GM12878 (cell line): Measurements from ENCODE around the gene SLC7A5. TPM values are rescaled to one million over a fixed set of nuclear protein-coding genes. Genes with fewer than 3 reads are reported as not detected.

ENCODE experiments used
- ATAC-seq: fragments of 200-7000 bp; cut with Tn5 transposase; 3 replicates; pipeline ENCODE4 v1.9.1; 2020; ENCODE audit warnings: mild to moderate bottlenecking, moderate library complexity
- BruUV-seq: library from RNA; stranded (reverse); fragments of 400-500 nt; replicated peaks from 2 replicates; lab custom pipeline; 2021; lab: Mats Ljungman, UMichigan
- CTCF ChIA-PET: fragments of 300-600 bp; sonication (Branson Sonifier 250); formaldehyde crosslinking; extraction: SDS; loops from one replicate; lab custom pipeline; 2021; ENCODE audit warnings: inconsistent platforms; lab: Yijun Ruan, JAX
- POLR2A ChIA-PET: fragments of 350-600 bp; formaldehyde crosslinking; extraction: SDS; loops from one replicate; lab custom pipeline; 2021; ENCODE audit warnings: inconsistent platforms; lab: Charles Lee
- RAD21 ChIA-PET: fragments of 300-600 bp; sonication (Branson Sonifier 250); formaldehyde crosslinking; loops from one replicate; lab custom pipeline; 2023; ENCODE audit warnings: antibody characterized with exemption; ENCODE audit not compliant: unreplicated experiment; lab: Charles Lee
- SMC1A ChIA-PET: fragments of 300-600 bp; sonication (Branson Sonifier 250); formaldehyde crosslinking; loops from one replicate; lab custom pipeline; 2023; ENCODE audit not compliant: unreplicated experiment, uncharacterized antibody; lab: Charles Lee
- DNase-seq: peaks from one replicate; pipeline ENCODE4 v3.0.0-alpha.2; 2011; ENCODE audit warnings: low read depth, low spot score
- FAIRE-seq: peaks from 3 replicates; lab custom pipeline; 2011; peaks lifted over from hg19 to GRCh38; lab: Jason Lieb, UNC
- H2AFZ ChIP-seq: 2 replicates; pipeline ENCODE4 v1.6.0; 2011; ENCODE audit warnings: low read depth, low read length, control low read depth; ENCODE audit not compliant: control insufficient read depth
- H3K27ac ChIP-seq: 2 replicates; pipeline ENCODE4 v1.5.1; 2011; ENCODE audit warnings: control low read depth; ENCODE audit not compliant: control insufficient read depth, insufficient read depth
- H3K27me3 ChIP-seq, 2 experiments: replicated peaks in 1 of 2; 2 replicates each; pipeline versions ENCODE4 v1.6.0 to v1.6.1; 2011; ENCODE audit warnings: low read length in 1 of 2; ENCODE audit not compliant: control insufficient read depth in 2 of 2, insufficient read depth in 2 of 2
- H3K36me3 ChIP-seq, 2 experiments: 2 replicates each; pipeline ENCODE4 v1.5.1; 2011; ENCODE audit warnings: low read length in 1 of 2; ENCODE audit not compliant: control insufficient read depth in 2 of 2, insufficient read depth in 2 of 2
- H3K4me1 ChIP-seq: 2 replicates; pipeline ENCODE4 v1.6.1; 2011; ENCODE audit warnings: mild to moderate bottlenecking, low read length, moderate library complexity, mixed read lengths; ENCODE audit not compliant: control insufficient read depth, insufficient read depth
- H3K4me2 ChIP-seq: 2 replicates; pipeline ENCODE4 v1.6.0; 2011; ENCODE audit warnings: control low read depth; ENCODE audit not compliant: control insufficient read depth, insufficient read depth
- H3K4me3 ChIP-seq: fragments of 200-600 bp; sonication (generic); 2 replicates; pipeline ENCODE4 v1.5.1; 2016
- H3K79me2 ChIP-seq: 2 replicates; pipeline ENCODE4 v1.6.0; 2011; ENCODE audit warnings: low read length; ENCODE audit not compliant: control insufficient read depth, insufficient read depth
- H3K9ac ChIP-seq: 2 replicates; pipeline ENCODE4 v1.8.0; 2011; ENCODE audit warnings: low read length, control low read depth, mixed read lengths; ENCODE audit not compliant: control insufficient read depth, insufficient read depth
- H3K9me3 ChIP-seq: replicated peaks from 3 replicates; pipeline ENCODE4 v1.5.1; 2011; ENCODE audit warnings: mild to moderate bottlenecking, low read length; ENCODE audit not compliant: control insufficient read depth, insufficient read depth
- H4K20me1 ChIP-seq: 2 replicates; pipeline ENCODE4 v1.6.0; 2011; ENCODE audit not compliant: control insufficient read depth, insufficient read depth
- ATF7 ChIP-seq: fragments of 450-650 bp; IDR thresholded peaks from 2 replicates; pipeline ENCODE4 v1.6.1; 2016; ENCODE audit warnings: low read depth, mild to moderate bottlenecking
- CBX5 ChIP-seq: sonication (generic); IDR thresholded peaks from 2 replicates; pipeline ENCODE4 v1.6.1; 2016; ENCODE audit warnings: low read depth, moderate library complexity, mild to moderate bottlenecking, inconsistent platforms
- HSF1 ChIP-seq: fragments of 150-350 bp; IDR thresholded peaks from 2 replicates; pipeline ENCODE4 v1.6.1; 2014; ENCODE audit warnings: mild to moderate bottlenecking, low read depth, low read length
- IRF3 ChIP-seq: fragments of 450-650 bp; IDR thresholded peaks from 2 replicates; pipeline ENCODE4 v1.6.1; 2014; ENCODE audit warnings: mild to moderate bottlenecking
- KAT2A ChIP-seq: conservative IDR thresholded peaks from 2 replicates; pipeline ENCODE4 v1.6.1; 2011; ENCODE audit warnings: low read depth, low read length; ENCODE audit not compliant: control insufficient read depth
- MLLT1 ChIP-seq: fragments of 450-650 bp; IDR thresholded peaks from 2 replicates; pipeline ENCODE4 v1.6.1; 2016; ENCODE audit warnings: mild to moderate bottlenecking
- NFYA ChIP-seq: IDR thresholded peaks from 2 replicates; pipeline ENCODE4 v1.6.1; 2011; ENCODE audit warnings: low read depth, mild to moderate bottlenecking, low read length, improper control_type of control experiment, borderline replicate concordance
- NR2C2 ChIP-seq: IDR thresholded peaks from 2 replicates; pipeline ENCODE4 v1.6.1; 2011; ENCODE audit warnings: borderline replicate concordance, low read depth; ENCODE audit not compliant: control insufficient read depth, insufficient read length
- NR2F1 ChIP-seq: fragments of 450-650 bp; conservative IDR thresholded peaks from 2 replicates; pipeline ENCODE4 v1.6.1; 2017; ENCODE audit warnings: mild to moderate bottlenecking
- POLR2A ChIP-seq: IDR thresholded peaks from 2 replicates; pipeline ENCODE4 v1.6.1; 2011; ENCODE audit warnings: low read depth, mild to moderate bottlenecking, low read length
- POLR2AphosphoS2 ChIP-seq: IDR thresholded peaks from 2 replicates; pipeline ENCODE4 v1.6.1; 2011; ENCODE audit warnings: low read depth, mild to moderate bottlenecking, low read length, improper control_type of control experiment, moderate library complexity
- RUNX3 ChIP-seq: IDR thresholded peaks from 2 replicates; pipeline ENCODE4 v1.6.1; 2012; ENCODE audit warnings: low read length, inconsistent platforms
- ZNF217 ChIP-seq: fragments of 450-650 bp; IDR thresholded peaks from 2 replicates; pipeline ENCODE4 v1.6.1; 2017; ENCODE audit warnings: antibody characterized with exemption, mild to moderate bottlenecking
- ZNF592 ChIP-seq: fragments of 450-650 bp; IDR thresholded peaks from 2 replicates; pipeline ENCODE4 v1.6.1; 2017; ENCODE audit warnings: mild to moderate bottlenecking, moderate library complexity
- WGBS: methylation state at CpG from one replicate; pipeline ENCODE4 v1.1.6; 2016; ENCODE audit warnings: low lambda C conversion rate; ENCODE audit not compliant: insufficient replicate concordance, insufficient coverage; ENCODE audit errors: missing lambda C conversion rate; 5-methylcytosine and 5-hydroxymethylcytosine counted together
- in situ Hi-C: fragments of 300-500 bp; cut with MboI; formaldehyde crosslinking; loops from 9 replicates; pipeline ENCODE4 v1.14.3; 2018; ENCODE audit warnings: mixed read lengths
- intact Hi-C: fragments of 100-400 bp; cut with micrococcal nuclease; formaldehyde crosslinking; loops from one replicate; pipeline ENCODE4 v1.14.2; 2022; ENCODE audit not compliant: unreplicated experiment
- polyA plus RNA-seq, 11 experiments: library from polyadenylated mRNA; depleted of rRNA in 4 of 11; unstranded in 6 of 11; stranded (reverse) in 5 of 11; fragments of >200 nt; fragmentation: Nextera tagmentation in 4 of 11; fragmentation: Illumina TruSeq in 1 of 11; extraction: Ambion mirVana in 4 of 11; extraction: Trizol in 1 of 11; gene quantifications; 1 replicate in 1 of 11; 2 replicates in 10 of 11; pipeline versions ENCODE4 v1.2.1 to v1.2.3, GENCODE V29; 2011 to 2016; ENCODE audit warnings: inconsistent platforms in 2 of 11, missing spikeins in 2 of 11, low read depth in 1 of 11
- total RNA-seq, 4 experiments: library from RNA; depleted of rRNA in 3 of 4; stranded (reverse); fragments of >200 nt in 3 of 4; fragmentation: Illumina TruSeq in 1 of 4; extraction: Trizol in 1 of 4; gene quantifications; 2 replicates each; pipeline versions ENCODE4 v1.2.1 to v1.2.3, GENCODE V29; 2013 to 2021

SLC7A5 gene
- total and polyA plus RNA-seq, 10 of the 15 experiments (the other 5 are each of a cell fraction or from before 2014, with no cell fraction given): 2.3 to 101 (median 35.8) TPM

GRCh38 chr16:87815567-87815966, 53.7 kb downstream of the SLC7A5 start:
- Histone ChIP-seq H4K20me1 (no peaks in the 10 kb centered on the region), H3K4me1 (peaks cover 13% of the 10 kb centered on the region), H2AFZ (no peak overlapping the region), H3K4me2 (no peak overlapping the region), H3K9ac (no peak overlapping the region), H3K4me3 (no peak overlapping the region), H3K36me3 (no peaks in the 10 kb centered on the region), H3K9me3 (peaks cover 11% of the 10 kb centered on the region; the same call in 2 of the 3 replicates), H3K27ac (no peak overlapping the region), H3K79me2 (no peaks in the 10 kb centered on the region), H3K27me3 (no peaks in the 10 kb centered on the region; a peak in 1 of 4 replicates)
- BruUV-seq: no TSS peak
- ChIA-PET CTCF (interaction anchor here (0.9 to 1.5 kb wide), 2 partner anchors 35 to 47 kb away, joined by 3 read pairs; no protein-coding TSS in a partner anchor), SMC1A (interaction anchor here (0.7 to 1.7 kb wide), 3 partner anchors 31 to 56 kb away, joined by 4 to 5 read pairs (median 4); no protein-coding TSS in a partner anchor), POLR2A (no interaction called here), RAD21 (interaction anchor here (0.6 to 1.2 kb wide), 2 partner anchors 37 to 56 kb away, joined by 3 to 4 read pairs; no protein-coding TSS in a partner anchor)
- intact Hi-C loops (no loop called here), in situ Hi-C loops (no loop called here)
- FAIRE-seq (no peak), ATAC-seq (no peak), DNase-seq (no peak)
- 69% methylated on average over 5 of the region's 5 CpGs for WGBS
- TF ChIP-seq ZNF217: no peak
- TF ChIP-seq ZNF592: no peak
- TF ChIP-seq ATF7: no peak
- no peak for TF ChIP-seq NR2F1
- no peak for TF ChIP-seq HSF1
- no peak for TF ChIP-seq IRF3
- no peak for TF ChIP-seq CBX5
- TF ChIP-seq KAT2A: no peak
- no peak for TF ChIP-seq POLR2AphosphoS2
- TF ChIP-seq MLLT1: no peak
- TF ChIP-seq POLR2A: no peak
- TF ChIP-seq NR2C2: no peak
- TF ChIP-seq NFYA: no peak
- TF ChIP-seq RUNX3: no peak
